GM19351 (cell line): ENCODE data around the gene DPEP1.
"Not testable (repeated sequence)": the region's sequence is repeated elsewhere in the genome, so short reads cannot be mapped to it uniquely, and the experiment has no call there.

ENCODE experiments used
- ATAC-seq: cut with Tn5 transposase; IDR thresholded peaks from one replicate; pipeline ENCODE4 v1.9.1; 2021; ENCODE audit warnings: mild to moderate bottlenecking, moderate library complexity; ENCODE audit not compliant: unreplicated experiment

The DPEP1 gene

DNA sequence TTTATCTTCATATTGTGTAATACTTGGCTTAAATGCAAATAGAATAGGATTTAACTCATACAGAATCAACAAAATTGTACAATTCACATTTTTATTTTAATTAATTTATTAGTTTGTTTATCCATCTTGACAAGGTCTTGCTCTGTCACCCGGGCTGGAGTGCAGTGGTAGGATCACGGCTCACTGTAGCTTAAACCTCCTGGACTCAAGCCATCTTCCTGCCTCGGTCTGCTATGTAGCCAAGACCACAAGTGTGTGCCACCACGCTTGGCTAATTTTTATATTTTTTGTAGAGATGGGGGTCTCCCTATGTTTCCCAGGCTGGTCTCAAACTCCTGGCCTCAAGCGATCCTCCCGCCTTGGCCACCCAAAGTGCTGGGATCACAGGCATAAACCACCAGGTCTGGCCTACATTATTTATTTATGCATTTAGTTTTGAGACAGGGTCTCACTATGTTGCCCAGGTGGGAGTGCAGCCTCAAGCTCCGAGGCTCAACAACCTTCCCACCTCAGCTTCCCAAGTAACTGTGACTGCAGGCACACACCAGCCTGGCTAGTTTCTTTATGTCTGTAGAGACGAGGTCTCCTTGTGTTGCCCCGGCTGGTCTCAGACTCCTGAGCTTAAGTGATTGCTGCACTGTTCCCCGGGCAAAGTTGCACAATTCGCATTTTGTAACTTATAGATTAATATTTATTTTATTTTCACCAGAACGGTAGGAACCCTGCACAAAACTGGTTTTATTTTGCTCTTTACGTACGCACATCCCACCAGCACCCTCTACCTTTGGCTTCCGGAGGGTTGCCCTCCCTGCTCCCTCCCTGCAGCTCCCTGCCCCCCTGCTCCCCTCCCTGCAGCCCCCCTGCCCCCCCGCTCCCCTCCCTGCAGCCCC is 4.9 kb downstream of the DPEP1 start:
- ATAC-seq = no peak

DNA sequence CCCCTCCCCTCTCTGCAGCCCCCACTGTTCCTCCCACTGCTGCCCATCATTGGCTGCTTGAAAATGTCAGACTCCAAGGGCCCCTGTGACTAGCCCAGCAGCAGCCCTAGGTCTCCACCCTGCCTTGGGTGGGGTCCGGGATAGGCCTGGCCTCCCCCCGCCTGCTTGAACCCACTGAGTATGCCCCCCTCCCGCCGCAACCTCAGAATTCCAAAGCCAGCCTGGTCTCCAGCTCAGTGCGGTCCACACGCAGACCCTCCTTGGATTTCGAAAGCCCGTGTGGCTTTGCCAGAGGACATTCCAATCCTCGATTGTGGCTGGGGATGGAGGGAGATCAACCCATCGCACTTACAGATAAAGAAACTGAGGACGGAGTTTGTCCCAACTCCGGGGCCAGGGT is 6.4 kb downstream of the DPEP1 start:
- no peak for ATAC-seq

DNA sequence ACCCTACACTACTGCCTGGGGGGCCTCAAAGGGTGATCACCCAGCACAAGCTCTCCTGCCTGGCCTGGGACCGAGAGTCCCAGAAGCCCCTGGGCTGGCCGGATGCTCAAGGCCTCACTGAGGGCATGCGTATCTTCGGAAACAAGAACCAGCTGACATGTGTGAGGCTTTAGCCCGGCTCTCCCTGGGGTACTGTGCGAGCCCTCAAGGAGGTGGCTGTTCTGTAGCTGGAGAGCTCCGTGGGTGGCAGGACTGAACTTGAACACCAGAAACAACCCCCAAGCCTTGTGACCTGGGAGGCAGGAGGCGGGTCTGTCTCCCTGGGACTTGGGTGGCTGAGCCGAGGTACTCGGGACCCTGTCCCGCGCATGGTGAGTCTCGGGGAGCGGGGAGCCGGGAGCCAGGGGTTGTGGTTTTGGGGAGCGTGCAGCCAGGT is 7.0 kb downstream of the DPEP1 start:
- no peak for ATAC-seq

DNA sequence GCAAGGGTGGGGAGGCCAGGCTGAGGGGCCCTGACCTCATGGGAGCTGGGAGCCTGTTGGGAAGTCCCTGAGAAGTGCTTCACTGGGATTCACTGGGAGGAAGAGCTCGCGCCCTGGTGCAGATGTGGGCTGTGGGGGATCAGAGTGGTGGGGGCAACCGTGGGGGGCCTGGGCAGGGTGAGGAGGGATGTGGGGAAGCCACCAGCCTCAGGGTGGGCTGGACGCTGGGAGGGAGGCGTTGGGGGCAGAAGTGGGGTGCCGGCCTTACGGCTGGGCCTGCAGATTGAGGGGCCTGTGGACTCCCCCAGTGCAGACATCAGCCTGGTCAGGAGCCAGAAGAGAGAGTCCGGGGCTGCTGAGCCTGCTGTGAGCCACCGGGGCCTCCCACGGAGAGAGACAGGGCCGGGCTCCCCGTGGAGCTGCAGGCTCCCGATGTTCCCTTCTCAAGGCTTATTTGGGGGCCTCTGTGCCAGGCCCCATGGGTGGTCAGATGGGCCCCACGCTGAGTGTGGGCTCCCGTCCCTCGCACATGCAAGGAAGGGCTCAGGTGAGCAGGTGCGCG is 7.8 kb downstream of the DPEP1 start:
- no peak for ATAC-seq

DNA sequence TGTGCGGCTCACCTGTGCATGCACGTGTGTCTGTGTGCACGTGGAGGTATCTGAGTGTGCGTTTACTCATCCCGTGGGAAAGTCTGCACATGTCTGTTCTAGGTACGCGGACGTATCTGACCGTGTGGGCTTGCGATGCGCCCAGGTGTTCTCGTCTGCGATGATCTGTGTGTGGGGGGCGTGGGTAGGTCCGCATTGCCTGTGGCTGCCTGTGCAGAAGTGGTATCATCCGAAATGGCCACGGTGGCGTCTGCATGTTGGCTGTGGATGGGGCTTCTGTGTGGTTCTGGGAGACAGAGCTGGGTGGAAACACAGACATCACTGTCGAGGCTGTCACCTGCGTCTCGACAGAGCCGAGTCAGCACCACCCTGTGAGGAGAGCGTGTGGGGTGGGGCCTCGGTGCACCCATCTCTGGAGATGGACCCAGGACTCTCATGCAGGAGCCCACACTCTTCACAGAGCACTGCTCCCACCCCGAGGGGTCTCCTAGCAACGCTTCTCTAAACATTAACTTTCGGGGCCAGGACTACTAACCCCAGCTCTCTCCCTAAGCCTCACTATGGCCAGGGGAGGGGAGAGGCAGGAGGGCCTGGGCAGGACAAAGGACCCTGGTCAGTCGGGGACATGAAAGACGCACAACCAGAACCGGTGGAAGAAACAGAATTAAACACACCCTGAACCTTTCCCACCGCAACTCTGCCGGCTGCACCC is 8.4 kb downstream of the DPEP1 start:
- no peak for ATAC-seq

DNA sequence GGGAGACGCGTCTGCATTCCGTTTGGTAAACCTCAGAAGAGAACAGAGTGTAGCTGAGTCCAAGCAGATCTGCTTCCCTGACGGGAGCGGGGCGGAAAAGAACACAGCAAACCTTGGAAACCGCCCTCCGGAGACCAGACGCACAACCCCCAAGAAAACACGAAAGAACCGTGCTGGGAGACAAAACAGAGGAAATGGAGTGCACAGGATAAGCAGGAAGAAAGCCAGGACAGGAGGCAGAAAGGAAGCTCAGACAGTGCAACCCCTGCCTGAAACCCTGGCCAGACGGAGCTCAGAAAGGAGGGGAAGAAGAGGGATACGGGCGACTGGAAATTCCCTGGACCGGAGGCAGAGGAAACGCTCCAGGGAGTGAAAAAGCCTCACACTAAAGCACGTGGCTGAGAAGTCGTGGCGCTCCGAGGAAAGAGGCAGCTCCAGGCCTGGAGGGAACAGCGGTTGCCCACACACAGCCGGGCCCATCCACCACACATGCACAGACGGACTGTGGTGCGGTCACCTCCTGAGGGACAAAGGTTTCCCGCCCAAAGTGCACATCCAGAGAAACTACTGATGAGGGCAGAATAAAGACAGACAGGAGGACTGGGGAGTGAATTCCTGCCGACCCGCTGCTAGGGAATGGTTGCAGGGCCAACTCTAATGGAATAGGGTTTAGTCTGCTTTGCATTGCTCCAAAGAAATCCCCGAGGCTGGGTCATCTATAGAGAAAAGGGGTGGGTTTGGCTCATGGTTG is 10.2 kb downstream of the DPEP1 start:
- no peak for ATAC-seq

DNA sequence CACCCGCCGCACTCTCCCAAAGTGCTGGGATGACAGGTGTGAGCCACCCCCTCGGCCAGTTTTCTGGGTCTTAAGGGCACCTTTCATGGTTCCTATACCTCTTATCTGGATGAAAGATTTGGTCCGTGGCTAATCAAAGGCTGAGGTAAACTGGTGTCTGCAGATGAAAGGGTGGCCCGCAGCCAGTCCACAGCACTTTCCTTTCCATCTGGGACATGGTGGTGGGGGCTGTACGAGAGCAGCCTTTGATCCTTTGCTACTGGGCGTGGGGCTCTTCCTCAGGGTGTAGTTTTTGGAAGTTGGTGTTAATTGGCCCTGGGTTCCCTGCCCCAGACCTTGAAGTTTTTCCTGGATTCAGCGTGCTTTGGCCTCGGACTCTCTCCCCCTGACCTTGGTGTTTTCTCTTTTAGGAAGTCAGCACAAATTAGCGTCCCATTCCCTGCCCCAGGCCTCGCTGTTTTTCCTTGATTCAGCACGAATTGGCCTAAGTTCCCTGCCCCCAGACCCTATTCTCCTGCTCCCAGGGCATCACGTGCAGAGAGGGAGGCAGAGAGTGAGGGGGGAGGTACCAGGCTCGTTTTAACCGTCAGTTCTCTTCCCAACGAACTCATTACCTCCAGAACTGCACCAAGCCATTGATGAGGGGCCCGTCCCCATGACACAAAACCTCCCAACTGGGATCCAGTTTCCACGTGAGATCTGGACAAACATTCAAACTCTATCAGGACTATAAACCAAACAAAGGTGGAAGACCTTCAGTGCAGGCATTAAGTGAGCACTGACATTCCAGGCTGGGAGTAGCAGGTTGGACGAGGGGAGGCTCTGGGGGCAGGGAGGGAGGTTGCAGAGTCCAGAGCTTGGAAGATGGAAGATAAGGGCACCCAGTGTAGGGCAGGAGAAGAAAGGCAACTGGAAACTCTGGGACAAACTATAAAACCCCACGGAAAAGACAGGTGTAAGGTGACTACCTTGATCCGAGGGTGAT is 11.6 kb downstream of the DPEP1 start:
- no peak for ATAC-seq

DNA sequence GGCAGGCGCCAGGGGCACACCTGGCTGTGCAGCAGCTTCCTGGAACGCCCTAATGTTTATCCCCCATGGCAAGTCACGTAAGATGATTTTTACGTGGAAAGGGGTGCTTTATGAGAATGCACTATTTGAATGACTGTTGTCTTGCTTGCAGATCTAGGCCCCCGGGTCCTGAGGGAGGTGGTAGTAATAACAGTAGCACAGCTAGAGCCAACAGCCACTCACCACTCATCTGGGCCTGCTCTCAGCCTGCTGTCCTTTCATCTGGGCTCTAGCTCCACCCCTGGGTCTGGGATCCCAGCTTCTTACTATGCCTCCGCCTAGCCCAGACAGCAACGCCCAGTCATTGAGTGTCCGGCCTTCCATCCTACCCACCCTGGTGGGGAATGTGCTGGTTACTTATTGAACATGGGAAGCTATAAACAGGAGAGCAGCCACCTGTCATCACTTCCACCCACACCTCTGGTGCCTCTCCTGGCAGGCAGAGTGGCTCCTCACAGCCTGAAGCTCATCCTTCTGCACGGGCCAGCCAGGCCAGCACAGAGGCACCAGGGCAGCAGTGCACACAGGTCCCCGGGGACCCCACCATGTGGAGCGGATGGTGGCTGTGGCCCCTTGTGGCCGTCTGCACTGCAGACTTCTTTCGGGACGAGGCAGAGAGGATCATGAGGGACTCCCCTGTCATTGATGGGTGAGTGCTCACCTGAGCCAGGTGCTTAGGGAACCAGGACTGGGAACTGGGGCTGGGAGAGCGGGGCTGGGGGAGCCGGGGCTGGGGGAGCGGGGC is 16.6 kb downstream of the DPEP1 start:
- ATAC-seq = no peak

DNA sequence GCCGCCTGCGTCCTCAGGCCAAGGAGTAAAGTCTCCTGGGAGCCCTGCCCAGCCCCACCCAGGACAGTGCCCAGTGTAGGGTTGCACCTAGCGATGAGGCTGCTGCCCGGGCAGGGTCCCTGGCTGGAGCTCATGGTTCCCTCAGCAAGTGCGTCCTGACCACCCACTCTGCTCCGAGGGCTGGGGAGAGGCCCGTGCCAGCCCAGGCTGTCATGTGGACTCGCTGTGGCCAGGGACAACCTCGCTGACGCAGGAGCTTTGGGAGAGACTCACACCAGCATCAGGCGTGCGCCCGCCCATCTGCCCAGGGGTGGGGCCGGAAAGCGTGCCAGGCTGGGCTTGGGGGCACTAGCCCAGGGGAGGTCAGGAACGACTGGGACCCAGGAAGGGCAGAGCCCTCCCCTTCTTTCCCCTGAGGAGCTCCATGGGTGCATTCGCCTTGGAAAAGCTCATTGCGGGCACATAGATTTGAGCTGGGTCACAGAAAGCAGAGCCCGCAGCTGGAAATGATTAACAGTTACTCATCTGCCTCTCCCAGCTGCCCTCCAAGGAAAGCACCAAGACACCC is 19.7 kb downstream of the DPEP1 start:
- no peak for ATAC-seq

DNA sequence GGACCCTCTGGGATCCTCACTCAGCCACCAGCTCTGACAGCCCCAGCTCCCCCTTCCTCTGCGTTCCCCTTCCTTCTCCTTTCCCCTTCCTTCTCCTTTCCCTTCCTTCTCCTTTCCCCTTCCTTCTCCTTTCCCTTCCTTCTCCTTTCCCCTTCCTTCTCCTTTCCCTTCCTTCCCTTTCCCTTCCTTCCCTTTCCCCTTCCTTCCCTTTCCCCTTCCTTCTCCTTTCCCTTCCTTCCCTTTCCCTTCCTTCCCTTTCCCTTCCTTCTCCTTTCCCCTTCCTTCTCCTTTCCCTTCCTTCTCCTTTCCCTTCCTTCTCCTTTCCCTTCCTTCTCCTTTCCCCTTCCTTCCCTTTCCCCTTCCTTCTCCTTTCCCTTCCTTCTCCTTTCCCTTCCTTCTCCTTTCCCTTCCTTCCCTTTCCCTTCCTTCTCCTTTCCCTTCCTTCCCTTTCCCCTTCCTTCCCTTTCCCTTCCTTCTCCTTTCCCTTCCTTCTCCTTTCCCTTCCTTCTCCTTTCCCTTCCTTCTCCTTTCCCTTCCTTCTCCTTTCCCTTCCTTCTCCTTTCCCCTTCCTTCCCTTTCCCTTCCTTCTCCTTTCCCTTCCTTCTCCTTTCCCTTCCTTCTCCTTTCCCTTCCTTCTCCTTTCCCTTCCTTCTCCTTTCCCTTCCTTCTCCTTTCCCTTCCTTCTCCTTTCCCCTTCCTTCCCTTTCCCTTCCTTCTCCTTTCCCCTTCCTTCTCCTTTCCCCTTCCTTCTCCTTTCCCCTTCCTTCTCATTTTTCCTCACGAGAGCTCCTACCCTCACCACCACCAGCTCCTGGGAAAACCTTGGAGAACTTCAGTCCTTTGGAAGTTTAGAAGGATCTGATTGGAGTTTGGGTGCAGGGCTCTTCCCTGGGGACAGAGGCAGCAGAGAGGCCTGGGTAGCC is 21.3 kb downstream of the DPEP1 start:
- ATAC-seq = not testable (repeated sequence)

DNA sequence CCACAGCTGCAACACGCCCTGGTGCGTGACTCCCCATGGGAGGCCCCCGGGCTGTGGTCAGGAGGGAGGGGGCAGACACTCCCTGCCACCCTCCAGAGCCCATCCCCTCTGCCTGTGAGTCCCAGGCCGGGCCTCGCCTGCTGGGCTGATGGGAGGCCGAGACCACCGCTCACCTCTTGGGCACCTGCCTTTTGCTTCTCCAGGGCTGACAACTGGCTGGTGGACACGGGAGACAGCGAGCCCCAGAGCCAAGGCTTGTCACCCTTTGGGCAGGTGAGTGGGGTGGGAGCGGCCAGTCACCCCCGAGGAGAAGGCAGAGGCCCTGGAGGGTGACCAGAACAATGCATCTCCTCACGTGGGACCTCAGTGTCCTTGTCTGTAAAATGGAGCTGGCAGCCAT is 23.2 kb downstream of the DPEP1 start:
- ATAC-seq = no peak

DNA sequence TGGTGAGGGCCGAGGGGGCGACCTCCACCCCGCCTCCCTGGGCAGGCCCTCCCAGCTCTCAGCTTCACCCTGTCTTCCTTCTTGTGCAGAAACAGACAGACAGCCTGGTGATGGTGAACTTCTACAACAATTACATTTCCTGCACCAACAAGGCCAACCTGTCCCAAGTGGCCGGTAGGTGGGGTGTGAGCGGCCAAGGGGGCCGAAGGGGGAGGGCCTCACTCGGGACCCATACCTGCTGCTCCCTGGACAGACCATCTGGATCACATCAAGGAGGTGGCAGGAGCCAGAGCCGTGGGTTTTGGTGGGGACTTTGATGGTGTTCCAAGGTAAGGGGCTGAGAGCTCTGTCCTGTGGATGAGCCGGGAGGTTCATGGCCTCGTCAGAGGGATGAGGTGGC is 23.9 kb downstream of the DPEP1 start:
- ATAC-seq = no peak

DNA sequence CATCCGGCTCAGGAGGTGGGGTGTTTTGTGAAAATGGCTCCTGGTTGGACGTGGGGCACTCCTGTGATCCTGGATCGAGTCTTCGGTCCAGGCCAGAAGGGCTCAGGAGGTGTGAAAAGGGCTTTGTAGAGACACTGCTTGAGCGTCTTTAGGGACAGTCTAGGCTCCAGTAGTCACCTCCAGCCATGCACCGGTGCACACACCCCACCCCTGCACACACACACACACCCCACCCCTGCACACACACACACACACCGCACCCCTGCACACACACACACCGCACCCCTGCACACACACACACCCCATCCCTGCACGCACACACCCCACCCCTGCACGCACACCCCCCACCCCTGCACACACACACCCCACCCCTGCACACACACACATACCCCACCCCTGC is 25.0 kb downstream of the DPEP1 start:
- no peak for ATAC-seq

DNA sequence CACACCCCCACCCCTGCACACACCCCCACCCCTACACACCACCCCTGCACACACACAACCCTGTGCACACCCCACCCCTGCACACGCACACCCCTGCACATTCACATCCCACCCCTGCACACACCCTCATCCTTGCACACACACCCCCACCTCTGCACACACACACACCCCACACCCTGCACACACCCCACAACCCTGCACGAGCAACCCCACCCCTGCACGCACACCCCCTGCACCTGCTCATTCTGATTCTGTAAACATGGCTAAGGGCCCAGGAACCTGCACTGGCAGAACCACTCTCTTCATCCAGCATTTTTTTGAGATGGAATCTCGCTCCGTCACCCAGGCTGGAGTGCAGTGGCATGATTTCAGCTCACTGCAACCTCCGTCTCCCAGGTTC is 25.9 kb downstream of the DPEP1 start:
- ATAC-seq = no peak

DNA sequence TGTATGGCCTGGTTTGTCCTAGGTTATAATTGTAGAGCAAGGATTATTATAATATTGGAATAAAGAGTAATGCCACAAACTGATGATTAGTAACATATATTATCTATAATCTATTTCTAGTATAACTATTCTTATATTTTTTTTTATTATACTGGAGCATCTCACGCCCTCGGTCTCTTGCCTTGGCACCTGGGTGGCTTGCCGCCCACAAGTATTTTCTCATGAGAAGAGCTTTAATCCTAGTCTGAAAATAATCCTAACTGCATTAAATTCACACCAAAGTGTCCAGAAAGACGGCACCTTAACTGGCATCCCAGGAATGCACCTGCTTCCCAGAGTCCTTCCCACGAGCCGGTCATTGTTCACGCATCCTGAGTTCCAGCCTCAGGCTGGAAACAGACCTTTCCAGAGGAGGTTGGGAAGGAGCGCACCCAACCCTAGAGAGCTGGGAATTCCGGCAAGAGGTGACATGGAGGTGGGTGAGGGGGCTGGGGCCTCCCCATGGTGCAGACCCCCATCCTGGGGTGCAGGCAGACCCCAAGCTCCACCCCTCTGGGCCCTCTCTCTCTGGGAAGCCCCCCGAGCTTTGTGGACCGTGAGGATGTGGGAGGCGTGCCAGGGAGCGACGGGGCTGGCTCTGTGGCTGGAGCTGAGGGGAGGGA is 28.1 kb downstream of the DPEP1 start:
- ATAC-seq = no peak

DNA sequence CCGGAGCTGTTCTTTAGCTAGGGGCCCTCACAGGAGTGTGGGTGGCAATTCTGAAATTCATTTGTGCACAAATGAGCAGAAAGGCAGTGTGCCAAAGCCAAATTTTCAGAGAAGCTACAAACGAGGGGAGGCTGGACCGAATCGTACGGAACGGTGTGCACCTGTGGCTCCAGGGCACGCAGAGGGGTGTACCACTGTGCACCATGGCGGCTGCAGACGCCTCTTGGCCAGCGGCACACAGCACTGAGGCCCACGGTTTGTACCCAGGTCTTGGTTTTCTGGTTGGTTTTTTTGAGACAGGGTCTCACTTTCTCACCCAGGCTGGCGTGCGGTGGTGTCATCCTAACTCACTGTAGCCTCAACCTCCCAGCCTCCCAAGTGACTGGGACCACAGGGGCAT is 29.1 kb downstream of the DPEP1 start:
- no peak for ATAC-seq

DNA sequence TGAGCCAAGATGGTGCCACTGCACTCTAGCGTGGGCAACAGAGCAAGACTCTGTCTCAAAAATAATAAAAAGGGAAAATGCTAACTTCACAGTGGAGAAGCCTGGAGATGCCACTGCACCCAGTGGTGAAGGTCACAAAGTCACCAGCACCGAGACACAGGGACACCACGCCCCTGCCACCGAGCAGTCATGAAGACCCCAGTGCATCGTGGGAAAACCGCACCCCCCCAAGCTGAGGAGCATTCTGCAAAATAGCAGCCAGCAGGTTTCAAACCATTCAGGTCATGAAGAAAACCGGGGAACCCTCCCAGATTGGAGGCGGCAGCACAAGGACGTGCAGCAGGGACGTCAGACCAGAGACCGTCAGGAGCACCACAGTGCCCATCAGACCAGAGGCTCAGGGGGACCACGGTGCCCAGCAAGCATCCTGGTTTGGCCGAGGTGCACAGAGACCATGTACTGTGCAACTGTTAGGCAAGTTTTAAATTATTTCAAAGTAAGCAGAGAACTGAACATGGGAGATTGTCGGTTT is 30.4 kb downstream of the DPEP1 start:
- no peak for ATAC-seq
